Measurements from ENCODE around the gene STK32C. TPM values are rescaled to one million over a fixed set of nuclear protein-coding genes. Genes with fewer than 3 reads are reported as not detected.

STK32C gene
- total RNA-seq, 4 donors from 2014 or later, result 4.8 to 6.4 (median 5.7) TPM

DNA sequence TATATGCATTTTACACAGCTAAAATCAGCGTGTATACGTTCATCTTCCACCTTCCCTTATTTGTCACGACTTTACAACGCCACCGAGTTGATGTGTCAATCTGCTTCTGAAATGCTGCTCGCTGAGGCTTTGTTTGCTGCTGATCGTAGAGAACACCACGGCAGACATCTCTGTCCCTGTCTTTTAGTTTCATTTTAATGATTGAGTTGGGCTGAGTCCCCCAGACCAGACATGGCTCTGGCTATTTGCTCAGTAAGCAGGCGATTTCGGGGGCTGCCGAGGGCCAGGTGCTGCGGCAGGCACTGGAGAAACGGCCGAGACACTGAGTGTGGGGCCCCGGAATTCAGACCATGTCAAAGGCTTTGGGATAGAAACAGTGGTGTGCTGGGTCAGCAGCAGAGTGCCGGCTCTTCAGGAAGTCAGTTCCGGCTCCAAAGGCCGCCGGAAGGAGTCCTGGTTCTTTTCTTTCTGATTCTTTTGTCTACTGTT is 29.2 kb upstream of the STK32C start:
- no peak overlapping the region for H3K4me3 ChIP-seq (ENCODE audit: low read depth, poor library complexity, severe bottlenecking)
- TF ChIP-seq CTCF (IDR thresholded peaks at IDR 0.05) (no peak), POLR2A (IDR thresholded peaks at IDR 0.05) (no peak)
- no peak for DNase-seq (ENCODE audit: low spot score in 2 of 2)
- 77 to 82% methylated on average over 19 of the region's 19 CpGs for WGBS, 2 donors
- intact Hi-C loops (cut with DNase I; ENCODE audit: low total_unique reads), result no loop called here

DNA sequence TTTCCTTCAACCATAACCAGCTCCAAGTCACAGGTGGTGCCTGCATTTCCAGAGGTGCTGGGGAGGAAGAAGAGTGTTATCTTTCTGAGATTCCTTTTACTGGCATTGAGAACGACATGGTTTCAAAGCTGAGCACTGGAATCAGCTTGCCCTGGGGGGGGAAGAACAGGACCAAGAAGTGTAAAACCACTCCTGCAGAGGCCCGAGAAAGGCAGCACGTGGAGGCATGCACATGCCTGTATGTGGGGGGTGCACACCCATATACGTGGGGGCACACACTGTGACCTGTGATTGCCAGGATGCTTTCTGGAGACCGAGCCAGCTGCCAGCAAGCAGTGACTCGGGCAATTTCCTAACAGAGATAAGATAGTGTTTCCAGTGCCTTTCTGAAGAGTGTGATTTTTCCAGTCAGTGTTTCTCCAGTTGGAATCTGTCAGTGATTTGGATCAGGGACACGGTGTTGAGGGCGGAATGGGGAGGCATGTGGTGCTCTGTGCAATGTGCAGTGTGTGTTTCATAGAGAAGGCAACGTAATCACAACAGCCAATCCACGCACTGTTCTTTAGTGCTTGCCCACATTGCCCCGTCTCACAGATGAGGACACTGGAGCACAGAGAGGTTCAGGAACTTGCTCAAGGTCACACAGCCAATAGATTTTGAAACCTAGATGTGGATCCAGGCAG is 28.5 kb upstream of the STK32C start:
- TF ChIP-seq CTCF (IDR thresholded peaks at IDR 0.05) (no peak), POLR2A (IDR thresholded peaks at IDR 0.05) (no peak)
- no peak for DNase-seq (ENCODE audit: low spot score in 2 of 2)
- WGBS, 2 donors, result 59 to 64% methylated on average over 11 of the region's 11 CpGs
- intact Hi-C loops (cut with DNase I; ENCODE audit: low total_unique reads), result no loop called here
- no peak overlapping the region for H3K4me3 ChIP-seq (ENCODE audit: low read depth, poor library complexity, severe bottlenecking)

DNA sequence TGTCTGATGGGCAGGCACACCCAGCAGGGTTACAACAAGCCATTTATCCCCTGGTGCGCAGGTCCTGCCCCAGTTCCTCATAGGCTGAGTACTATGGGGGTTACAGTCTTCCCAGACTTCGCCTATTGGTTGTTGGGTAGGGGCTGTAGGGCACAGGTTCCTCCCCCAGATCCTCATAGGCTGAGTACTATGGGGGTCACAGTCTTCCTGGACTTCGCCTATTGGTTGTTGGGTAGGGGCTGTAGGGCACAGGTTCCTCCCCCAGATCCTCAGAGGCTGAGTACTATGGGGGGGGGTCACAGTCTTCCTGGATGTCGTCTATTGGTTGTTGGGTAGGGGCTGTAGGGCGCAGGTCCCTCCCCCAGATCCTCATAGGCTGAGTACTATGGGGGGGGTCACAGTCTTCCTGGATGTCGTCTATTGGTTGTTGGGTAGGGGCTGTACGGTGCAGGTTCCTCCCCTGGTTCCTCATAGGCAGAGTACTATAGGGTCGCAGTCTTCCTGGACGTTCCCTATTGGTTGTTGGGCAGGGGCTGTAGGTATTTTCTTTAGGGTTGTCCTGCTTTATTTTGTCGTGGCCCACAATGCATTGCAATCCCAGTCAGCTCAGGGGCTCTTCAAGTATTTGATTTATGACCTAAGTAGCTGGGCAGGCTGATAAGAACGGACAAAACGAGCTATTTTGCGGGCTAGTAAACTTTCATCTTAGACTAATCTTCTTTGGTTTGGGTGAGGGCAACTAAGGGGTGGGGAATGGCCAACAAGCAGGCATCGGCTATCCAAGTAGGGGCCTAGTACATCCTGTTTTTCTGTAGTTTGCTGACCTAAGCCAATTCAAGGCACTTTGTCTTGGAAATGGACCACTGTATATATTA is 27.7 kb upstream of the STK32C start:
- no peak for TF ChIP-seq CTCF (IDR thresholded peaks at IDR 0.05)
- no peak for TF ChIP-seq POLR2A (IDR thresholded peaks at IDR 0.05)
- 77 to 91% methylated on average over 12 to 14 of the region's 14 CpGs for WGBS, 2 donors
- H3K4me3 ChIP-seq (ENCODE audit: low read depth, poor library complexity, severe bottlenecking), result no peak overlapping the region
- intact Hi-C loops (cut with DNase I; ENCODE audit: low total_unique reads), result no loop called here
- DNase-seq (ENCODE audit: low spot score in 2 of 2), result peak in 1 of 2 donors; percentile 36

GRCh38 chr10:132334631-132335188 is 27.0 kb upstream of the STK32C start:
- no peak overlapping the region for H3K4me3 ChIP-seq (ENCODE audit: low read depth, poor library complexity, severe bottlenecking)
- TF ChIP-seq CTCF (IDR thresholded peaks at IDR 0.05), result no peak
- TF ChIP-seq POLR2A (IDR thresholded peaks at IDR 0.05), result no peak
- intact Hi-C loops (cut with DNase I; ENCODE audit: low total_unique reads), result no loop called here
- WGBS, 2 donors, result 93 to 97% methylated on average over 4 of the region's 4 CpGs
- no peak for DNase-seq (ENCODE audit: low spot score in 2 of 2)

DNA sequence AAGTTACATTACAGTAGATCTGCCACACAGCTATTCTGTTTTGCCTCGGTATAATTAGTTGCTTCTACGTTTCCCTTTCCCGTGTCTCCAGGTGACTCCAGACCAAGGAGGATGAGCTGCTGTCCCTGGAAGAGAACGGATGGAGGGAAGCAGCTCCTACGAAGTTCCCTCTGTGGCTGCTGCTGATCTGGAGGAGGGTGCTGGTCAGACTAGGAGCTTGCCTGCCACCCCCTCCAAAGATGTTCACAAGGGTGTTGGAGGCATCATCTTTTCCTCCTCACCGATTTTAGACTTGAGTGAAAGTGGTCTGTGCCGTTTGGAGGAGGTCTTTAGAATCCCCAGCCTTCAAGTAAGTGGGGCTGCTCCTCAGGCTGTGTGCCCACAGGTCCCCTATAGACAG is 25.6 kb upstream of the STK32C start:
- no peak overlapping the region for H3K4me3 ChIP-seq (ENCODE audit: low read depth, poor library complexity, severe bottlenecking)
- intact Hi-C loops (cut with DNase I; ENCODE audit: low total_unique reads), result no loop called here
- WGBS, 2 donors, result 86 to 89% methylated on average over 7 of the region's 7 CpGs
- no peak for TF ChIP-seq CTCF (IDR thresholded peaks at IDR 0.05)
- no peak for TF ChIP-seq POLR2A (IDR thresholded peaks at IDR 0.05)
- no peak for DNase-seq (ENCODE audit: low spot score in 2 of 2)
